H1 (cell line): ENCODE measurements around the gene TMEM203. TPM values are rescaled to one million over a fixed set of nuclear protein-coding genes. Genes with fewer than 3 reads are reported as not detected.

Source experiments
- CTCF ChIA-PET: fragments of 300-600 bp; sonication (Branson Sonifier 250); formaldehyde crosslinking; loops from one replicate; lab custom pipeline; 2021; ENCODE audit not compliant: partially characterized antibody; lab: Charles Lee
- POLR2A ChIA-PET: fragments of 300-600 bp; sonication (Branson Sonifier 250); formaldehyde crosslinking; loops from one replicate; lab custom pipeline; 2021; ENCODE audit warnings: inconsistent platforms; ENCODE audit not compliant: partially characterized antibody; lab: Charles Lee
- DNase-seq, 2 experiments: peaks; one replicate each; pipeline versions ENCODE4 v3.0.0 to v3.0.0-alpha.2; 2010 to 2022; ENCODE audit warnings: low spot score in 2 of 2, low read depth in 1 of 2, mixed read lengths in 1 of 2
- FAIRE-seq: peaks from 2 replicates; lab custom pipeline; 2011; peaks lifted over from hg19 to GRCh38; lab: Jason Lieb, UNC
- H2AFZ ChIP-seq: 2 replicates; pipeline ENCODE4 v1.8.1; 2012; ENCODE audit warnings: low read length, inconsistent platforms
- H2AK5ac ChIP-seq: 2 replicates; pipeline ENCODE4 v1.6.1; 2013; ENCODE audit warnings: low read depth, low read length
- H2BK120ac ChIP-seq: replicated peaks from 2 replicates; pipeline ENCODE3; 2013; ENCODE audit warnings: low read depth, low read length, inconsistent platforms
- H2BK12ac ChIP-seq: 2 replicates; pipeline ENCODE4 v1.6.1; 2013; ENCODE audit warnings: low read depth, low read length
- H2BK15ac ChIP-seq: 2 replicates; pipeline ENCODE4 v1.6.1; 2013; ENCODE audit warnings: low read length
- H2BK20ac ChIP-seq: 2 replicates; pipeline ENCODE4 v1.6.1; 2013; ENCODE audit warnings: low read length
- H2BK5ac ChIP-seq: 2 replicates; pipeline ENCODE4 v1.6.1; 2013; ENCODE audit warnings: low read depth, low read length
- H3K14ac ChIP-seq: 2 replicates; pipeline ENCODE4 v1.6.1; 2013; ENCODE audit warnings: inconsistent platforms; ENCODE audit not compliant: insufficient read length
- H3K18ac ChIP-seq: 2 replicates; pipeline ENCODE4 v1.6.1; 2013; ENCODE audit warnings: low read length; ENCODE audit errors: extremely low read depth
- H3K23ac ChIP-seq: 2 replicates; pipeline ENCODE4 v1.6.1; 2013; ENCODE audit warnings: inconsistent platforms; ENCODE audit not compliant: insufficient read length
- H3K23me2 ChIP-seq: 2 replicates; pipeline ENCODE4 v1.6.1; 2013; ENCODE audit warnings: low read depth, low read length
- H3K27ac ChIP-seq: 2 replicates; pipeline ENCODE4 v1.6.1; 2011; ENCODE audit warnings: low read depth, low read length, inconsistent platforms
- H3K27me3 ChIP-seq, 4 experiments: replicated peaks in 1 of 4; 1 replicate in 1 of 4; 2 replicates in 3 of 4; pipeline versions ENCODE4 v1.6.1 to v1.8.1; 2011 to 2013; ENCODE audit warnings: low read length in 3 of 4, mild to moderate bottlenecking in 3 of 4, inconsistent platforms in 2 of 4, mixed read lengths in 2 of 4, moderate library complexity in 1 of 4; ENCODE audit not compliant: control insufficient read depth in 3 of 4, insufficient read depth in 3 of 4; ENCODE audit errors: extremely low read depth in 1 of 4
- H3K36me3 ChIP-seq, 4 experiments: 2 replicates each; pipeline versions ENCODE4 v1.6.1 to v1.8.1; 2011 to 2013; ENCODE audit warnings: mild to moderate bottlenecking in 4 of 4, low read length in 3 of 4, moderate library complexity in 2 of 4, control low read depth in 1 of 4, inconsistent platforms in 1 of 4; ENCODE audit not compliant: insufficient read depth in 4 of 4, control insufficient read depth in 2 of 4
- H3K4ac ChIP-seq: replicated peaks from 2 replicates; pipeline ENCODE3; 2013; ENCODE audit warnings: low read length, low read depth, mixed read lengths, inconsistent platforms; ENCODE audit not compliant: insufficient read length
- H3K4me1 ChIP-seq, 4 experiments: replicated peaks in 1 of 4; 1 replicate in 1 of 4; 2 replicates in 3 of 4; pipeline versions ENCODE4 v1.6.1 to v1.8.1; 2011 to 2013; ENCODE audit warnings: low read length in 3 of 4, inconsistent platforms in 2 of 4, mixed read lengths in 1 of 4; ENCODE audit not compliant: insufficient read depth in 4 of 4, control insufficient read depth in 3 of 4
- H3K4me2 ChIP-seq, 2 experiments: 2 replicates each; pipeline versions ENCODE4 v1.6.1 to v1.8.1; 2011 to 2013; ENCODE audit warnings: low read depth in 2 of 2, low read length in 2 of 2, control low read depth in 1 of 2, inconsistent platforms in 1 of 2, mild to moderate bottlenecking in 1 of 2; ENCODE audit not compliant: insufficient read depth in 1 of 2
- H3K4me3 ChIP-seq, 4 experiments: fragments of 200-600, 300-600 bp in 1 of 4; sonication (generic), shearing (Covaris generic), sonication (Bioruptor Twin) in 1 of 4; 2 replicates each; pipeline versions ENCODE4 v1.5.1 to v1.8.1; 2011 to 2016; ENCODE audit warnings: low read length in 4 of 4, low read depth in 3 of 4, control low read depth in 2 of 4, inconsistent platforms in 2 of 4, mild to moderate bottlenecking in 2 of 4, mixed read lengths in 1 of 4, moderate library complexity in 1 of 4; ENCODE audit not compliant: insufficient read depth in 2 of 4; ENCODE audit errors: extremely low read depth in 1 of 4
- H3K56ac ChIP-seq: replicated peaks from 2 replicates; pipeline ENCODE3; 2013; ENCODE audit warnings: low read depth, mild to moderate bottlenecking, mixed read lengths, low read length, inconsistent platforms; ENCODE audit not compliant: insufficient read length
- H3K79me1 ChIP-seq: 2 replicates; pipeline ENCODE4 v1.6.1; 2013; ENCODE audit warnings: low read depth, low read length, control low read depth
- H3K79me2 ChIP-seq, 2 experiments: 2 replicates each; pipeline versions ENCODE4 v1.6.1 to v1.8.1; 2012 to 2013; ENCODE audit warnings: low read length in 2 of 2, mild to moderate bottlenecking in 2 of 2, inconsistent platforms in 1 of 2; ENCODE audit not compliant: insufficient read depth in 2 of 2, control insufficient read depth in 1 of 2
- H3K9ac ChIP-seq, 4 experiments: replicated peaks in 1 of 4; 1 replicate in 1 of 4; 2 replicates in 3 of 4; pipeline versions ENCODE4 v1.6.1 to v1.8.1; 2011 to 2013; ENCODE audit warnings: low read depth in 3 of 4, low read length in 3 of 4, control low read depth in 2 of 4, mild to moderate bottlenecking in 2 of 4, moderate library complexity in 2 of 4, inconsistent platforms in 1 of 4; ENCODE audit errors: extremely low read depth in 1 of 4
- H3K9me3 ChIP-seq, 2 experiments: 2 replicates each; pipeline versions ENCODE4 v1.6.1 to v1.8.1; 2012 to 2013; ENCODE audit warnings: mild to moderate bottlenecking in 2 of 2, moderate library complexity in 2 of 2, control low read depth in 1 of 2, inconsistent platforms in 1 of 2, low read depth in 1 of 2, low read length in 1 of 2, mixed read lengths in 1 of 2; ENCODE audit not compliant: insufficient read depth in 2 of 2
- H4K20me1 ChIP-seq, 2 experiments: replicated peaks in 1 of 2; 2 replicates each; pipeline versions ENCODE3 to v1.8.1; 2011 to 2013; ENCODE audit warnings: inconsistent platforms in 2 of 2, low read length in 2 of 2, mild to moderate bottlenecking in 1 of 2; ENCODE audit not compliant: insufficient read depth in 2 of 2, control insufficient read depth in 1 of 2
- H4K5ac ChIP-seq: 2 replicates; pipeline ENCODE4 v1.6.1; 2013; ENCODE audit warnings: low read length, low read depth, mixed read lengths, inconsistent platforms; ENCODE audit not compliant: insufficient read length
- H4K8ac ChIP-seq: 2 replicates; pipeline ENCODE4 v1.8.0; 2013; ENCODE audit warnings: mild to moderate bottlenecking, moderate library complexity, low read length, inconsistent platforms; ENCODE audit not compliant: insufficient read depth; ENCODE audit errors: extremely low read depth
- H4K91ac ChIP-seq: replicated peaks from 2 replicates; pipeline ENCODE3; 2013; ENCODE audit warnings: low read length, mixed read lengths, inconsistent platforms; ENCODE audit not compliant: insufficient read length
- ATF3 ChIP-seq: IDR thresholded peaks from 2 replicates; pipeline ENCODE4 v1.6.1; 2011; ENCODE audit warnings: low read depth, mild to moderate bottlenecking, low read length; ENCODE audit not compliant: insufficient read depth
- CTBP2 ChIP-seq: IDR thresholded peaks from 2 replicates; pipeline ENCODE4 v1.7.0; 2011; ENCODE audit warnings: borderline replicate concordance, mild to moderate bottlenecking, moderate library complexity, mixed read lengths, low read length; ENCODE audit not compliant: insufficient read depth, insufficient read length
- CTCF ChIP-seq, 3 experiments: IDR thresholded peaks; 1 replicate in 2 of 3; 2 replicates in 1 of 3; pipeline versions ENCODE4 v1.5.1 to v1.6.1; 2011; ENCODE audit warnings: low read length in 3 of 3, mild to moderate bottlenecking in 3 of 3, inconsistent platforms in 2 of 3, low read depth in 1 of 3, moderate library complexity in 1 of 3; ENCODE audit not compliant: insufficient read depth in 1 of 3; ENCODE audit errors: control extremely low read depth in 1 of 3
- KDM4A ChIP-seq: IDR thresholded peaks from one replicate; pipeline ENCODE4 v1.7.1; 2012; ENCODE audit warnings: low read depth, mild to moderate bottlenecking, moderate library complexity, low read length, inconsistent platforms; ENCODE audit not compliant: severe bottlenecking
- RFX5 ChIP-seq: IDR thresholded peaks from 2 replicates; pipeline ENCODE4 v1.6.1; 2011; ENCODE audit warnings: low read depth, low read length, improper control_type of control experiment, borderline replicate concordance
- SUZ12 ChIP-seq: fragments of 200-600 bp; sonication (generic); IDR thresholded peaks from 2 replicates; pipeline ENCODE4 v1.6.1; 2012; ENCODE audit warnings: mild to moderate bottlenecking, inconsistent platforms, low read length, moderate library complexity, mixed read lengths
- TAF7 ChIP-seq: optimal IDR thresholded peaks from 2 replicates; pipeline ENCODE3; 2011; ENCODE audit warnings: low read depth, mild to moderate bottlenecking, inconsistent platforms, low read length, moderate library complexity, borderline replicate concordance
- WGBS, 2 experiments: shearing (Covaris generic) in 1 of 2; methylation state at CpG; one replicate each; pipeline versions ENCODE4 v1.1.6 to v1.1.7; 2013 to 2015; ENCODE audit warnings: low lambda C conversion rate in 2 of 2, mixed read lengths in 2 of 2, inconsistent platforms in 1 of 2, low coverage in 1 of 2, missing lambda C conversion rate in 1 of 2; ENCODE audit not compliant: insufficient replicate concordance in 2 of 2, insufficient coverage in 1 of 2, insufficient read length in 1 of 2; ENCODE audit errors: extremely low coverage in 1 of 2, missing lambda C conversion rate in 1 of 2; 5-methylcytosine and 5-hydroxymethylcytosine counted together
- polyA plus RNA-seq, 7 experiments: library from polyadenylated mRNA; depleted of rRNA in 3 of 7; stranded (reverse) in 5 of 7; unstranded in 2 of 7; fragments of >200 nt in 5 of 7; fragments of 200-250 nt in 2 of 7; gene quantifications; 1 replicate in 5 of 7; 2 replicates in 1 of 7; 4 replicates in 1 of 7; pipeline versions ENCODE4 v1.2.1 to v1.2.3, GENCODE V29; 2011 to 2013; ENCODE audit warnings: missing spikeins in 2 of 7, mixed read lengths in 2 of 7
- total RNA-seq: library from RNA; stranded (reverse); fragmentation: NEBNext Ultra II Directional; extraction: Animal tissue kit (Norgen Biotek cat#: 25700); gene quantifications from 2 replicates; pipeline ENCODE4 v1.2.1, GENCODE V29; 2021

Gene TMEM203
- total and polyA plus RNA-seq, 2 of the 8 experiments (the other 6 are each of a cell fraction or from before 2014, with no cell fraction given), result 44.1 to 57.1 TPM

GRCh38 chr9:137184881-137185660 lies 20.4 kb downstream of the TMEM203 start:
- WGBS, 2 experiments, result 96% methylated on average over 48 of the region's 48 CpGs; no CpG with 5 or more reads in 1 of the 2 experiments
- no peak overlapping the region for H2AFZ ChIP-seq
- H3K14ac ChIP-seq, result no peak overlapping the region
- H4K91ac ChIP-seq, result no peak overlapping the region
- no peak overlapping the region for H3K4me3 ChIP-seq
- no peak overlapping the region for H2BK15ac ChIP-seq
- no peak overlapping the region for H3K56ac ChIP-seq
- H3K27me3 ChIP-seq, result no peaks in the 10 kb centered on the region; a peak in 1 of 7 replicates
- no peak overlapping the region for H3K18ac ChIP-seq
- no peak overlapping the region for H2BK5ac ChIP-seq
- H3K4me2 ChIP-seq, result no peak overlapping the region
- no peak overlapping the region for H2BK20ac ChIP-seq
- peaks cover 3 to 29% of the 10 kb centered on the region in 2 experiments for H4K20me1 ChIP-seq
- H3K23me2 ChIP-seq, result peaks cover 8% of the 10 kb centered on the region; the same call in 1 of the 2 replicates
- no peak overlapping the region for H2AK5ac ChIP-seq
- H4K5ac ChIP-seq, result no peak overlapping the region
- peaks cover 3 to 37% (median 12%) of the 10 kb centered on the region in 4 experiments; a peak in 7 of 8 replicates for H3K36me3 ChIP-seq
- H3K23ac ChIP-seq, result no peak overlapping the region
- H3K4ac ChIP-seq, result no peak overlapping the region
- no peak overlapping the region for H2BK120ac ChIP-seq
- peaks cover 5% of the 10 kb centered on the region for H3K79me1 ChIP-seq
- peaks cover 0 to 29% of the 10 kb centered on the region in 2 experiments; a peak in 2 of 4 replicates for H3K79me2 ChIP-seq
- no peak overlapping the region for H3K27ac ChIP-seq
- H3K9ac ChIP-seq, result no peak overlapping the region
- H3K9me3 ChIP-seq, result no peaks in the 10 kb centered on the region
- ChIA-PET CTCF (interaction anchor here (5.4 kb wide), 1 partner anchor 9 kb away, joined by 47 read pairs; no protein-coding TSS in a partner anchor), POLR2A (interaction anchor here (0.6 to 1.5 kb wide), 3 partner anchors 9 to 225 kb away, joined by 3 to 4 read pairs (median 3); partner anchors contain the start of gene TPRN)
- H2BK12ac ChIP-seq, result no peak overlapping the region
- peaks cover 0 to 17% (median 6%) of the 10 kb centered on the region in 4 experiments; a peak in 5 of 7 replicates for H3K4me1 ChIP-seq
- peak overlapping the region; percentile 68; the same call in 1 of the 2 replicates for H4K8ac ChIP-seq
- FAIRE-seq (no peak), DNase-seq (no peak)
- TF ChIP-seq TAF7, result no peak
- TF ChIP-seq ATF3, result no peak
- TF ChIP-seq KDM4A, result no peak
- no peak for TF ChIP-seq CTBP2
- TF ChIP-seq RFX5, result no peak
- no peak for TF ChIP-seq SUZ12
- no peak for TF ChIP-seq CTCF (IDR thresholded peaks at IDR 0.05; ENCODE audit: control extremely low read depth in 1 of 3, insufficient read depth in 1 of 3, low read depth in 1 of 3, low read length in 3 of 3)
